Activated CD8-positive, alpha-beta memory T cell treated with anti-CD3 and anti-CD28 coated beads for 24 hours (primary cell): Measurements from ENCODE around the gene PSME1.
A peak's percentile ranks its signal among the peaks of the same experiment; 100 is the strongest.

ENCODE experiments used
- DNase-seq: peaks from one replicate; pipeline ENCODE4 v3.0.0-alpha.2; 2020

Gene PSME1

DNA sequence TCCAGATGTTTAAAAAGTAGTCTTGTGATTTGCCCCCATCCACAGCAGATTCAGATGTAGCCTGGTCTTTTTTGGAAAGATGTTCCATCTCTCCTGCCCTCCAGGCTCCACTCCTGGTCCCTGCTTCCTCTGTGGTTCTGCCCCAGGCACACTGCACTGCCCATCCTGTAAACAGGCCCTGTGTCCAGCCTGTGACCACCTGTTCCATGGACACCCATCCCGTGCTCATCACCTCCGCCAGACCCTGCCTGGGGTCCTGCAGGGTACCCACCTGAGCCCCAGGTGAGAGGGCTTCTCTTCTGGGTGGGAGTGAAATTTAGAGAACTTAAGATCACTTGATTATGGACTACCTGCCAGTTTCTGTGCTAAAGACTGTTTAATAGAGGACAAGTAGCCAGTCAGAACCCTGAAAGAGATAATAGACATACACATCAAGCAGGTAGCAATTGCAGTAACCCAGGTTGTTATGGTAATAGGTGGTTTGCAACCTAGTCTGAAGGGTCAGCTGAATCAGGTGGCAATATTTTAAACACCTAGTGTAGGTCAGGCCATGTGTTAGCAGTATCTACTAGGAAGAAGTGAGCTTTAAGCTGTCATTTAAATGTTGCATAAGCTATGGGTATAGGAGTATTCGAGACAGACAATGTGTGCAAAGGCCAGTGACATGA lies 13.4 kb downstream of the PSME1 start:
- DNase-seq = no peak

DNA sequence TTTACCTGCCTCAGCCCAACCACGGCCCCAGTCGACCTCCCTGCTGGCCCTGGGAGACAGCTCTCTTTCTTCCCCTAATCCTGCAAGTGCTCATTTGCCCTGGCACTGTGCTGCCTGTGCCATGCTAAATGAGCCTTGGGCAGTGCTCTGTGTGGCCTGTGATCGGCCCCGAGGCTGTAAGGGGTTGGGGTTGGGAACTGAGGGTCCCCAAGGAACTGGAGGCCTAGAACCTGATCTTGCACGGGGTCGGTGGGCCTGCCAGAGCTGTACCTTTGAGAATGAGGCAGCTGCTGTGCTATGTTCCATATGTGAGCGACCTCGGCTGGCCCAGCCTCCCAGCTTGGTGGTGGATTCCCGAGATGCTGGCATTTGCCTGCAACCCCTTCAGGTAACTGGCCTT lies 14.1 kb downstream of the PSME1 start:
- no peak for DNase-seq

DNA sequence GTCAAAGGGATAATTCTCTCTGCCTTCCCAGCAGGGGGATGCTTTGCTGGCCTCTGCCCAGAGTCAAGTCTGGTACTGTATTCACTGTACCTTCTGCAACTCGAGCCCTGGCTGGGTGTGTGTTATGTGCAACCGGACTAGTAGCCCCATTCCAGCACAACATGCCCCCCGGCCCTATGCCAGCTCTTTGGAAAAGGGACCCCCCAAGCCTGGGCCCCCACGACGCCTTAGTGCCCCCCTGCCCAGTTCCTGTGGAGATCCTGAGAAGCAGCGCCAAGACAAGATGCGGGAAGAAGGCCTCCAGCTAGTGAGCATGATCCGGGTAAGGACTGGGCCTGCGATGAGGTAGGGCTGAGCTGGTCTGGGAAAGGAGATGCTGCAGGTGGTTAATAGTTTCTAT lies 14.6 kb downstream of the PSME1 start:
- no peak for DNase-seq

DNA sequence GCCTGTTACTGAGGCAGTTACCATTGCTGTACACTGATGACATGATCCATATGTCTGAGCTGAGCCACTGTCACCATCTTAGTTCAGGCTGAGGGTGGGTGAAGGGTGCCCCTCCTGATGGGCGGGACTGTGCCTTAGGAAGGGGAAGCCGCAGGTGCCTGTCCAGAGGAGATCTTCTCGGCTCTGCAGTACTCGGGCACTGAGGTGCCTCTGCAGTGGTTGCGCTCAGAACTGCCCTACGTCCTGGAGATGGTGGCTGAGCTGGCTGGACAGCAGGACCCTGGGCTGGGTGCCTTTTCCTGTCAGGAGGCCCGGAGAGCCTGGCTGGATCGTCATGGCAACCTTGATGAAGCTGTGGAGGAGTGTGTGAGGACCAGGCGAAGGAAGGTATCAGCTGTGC lies 15.0 kb downstream of the PSME1 start:
- DNase-seq = no peak

DNA sequence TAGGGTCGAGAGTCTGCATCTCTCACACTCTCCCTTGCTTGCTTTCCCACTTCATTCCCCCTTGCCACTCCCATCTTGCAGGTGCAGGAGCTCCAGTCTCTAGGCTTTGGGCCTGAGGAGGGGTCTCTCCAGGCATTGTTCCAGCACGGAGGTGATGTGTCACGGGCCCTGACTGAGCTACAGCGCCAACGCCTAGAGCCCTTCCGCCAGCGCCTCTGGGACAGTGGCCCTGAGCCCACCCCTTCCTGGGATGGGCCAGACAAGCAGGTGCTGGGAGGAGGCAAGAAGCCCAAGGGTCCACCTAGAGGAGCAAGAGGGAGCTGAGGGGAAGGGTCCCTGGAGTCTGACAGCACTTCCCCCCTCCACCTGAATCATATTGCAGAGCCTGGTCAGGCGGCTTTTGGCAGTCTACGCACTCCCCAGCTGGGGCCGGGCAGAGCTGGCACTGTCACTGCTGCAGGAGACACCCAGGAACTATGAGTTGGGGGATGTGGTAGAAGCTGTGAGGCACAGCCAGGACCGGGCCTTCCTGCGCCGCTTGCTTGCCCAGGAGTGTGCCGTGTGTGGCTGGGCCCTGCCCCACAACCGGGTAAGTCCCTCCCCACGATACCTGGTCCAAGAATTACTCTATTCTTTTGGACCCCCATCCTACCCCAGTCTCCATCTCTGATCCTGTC lies 15.5 kb downstream of the PSME1 start:
- no peak for DNase-seq

DNA sequence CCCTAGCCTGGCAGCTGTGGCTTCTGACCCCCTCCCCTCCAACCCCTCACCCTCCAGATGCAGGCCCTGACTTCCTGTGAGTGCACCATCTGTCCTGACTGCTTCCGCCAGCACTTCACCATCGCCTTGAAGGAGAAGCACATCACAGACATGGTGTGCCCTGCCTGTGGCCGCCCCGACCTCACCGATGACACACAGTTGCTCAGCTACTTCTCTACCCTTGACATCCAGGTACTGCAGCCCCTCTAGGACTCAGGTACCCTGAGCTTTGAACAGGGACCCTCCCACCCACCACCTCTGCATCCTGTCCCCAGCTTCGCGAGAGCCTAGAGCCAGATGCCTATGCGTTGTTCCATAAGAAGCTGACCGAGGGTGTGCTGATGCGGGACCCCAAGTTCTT lies 19.1 kb downstream of the PSME1 start:
- no peak for DNase-seq

DNA sequence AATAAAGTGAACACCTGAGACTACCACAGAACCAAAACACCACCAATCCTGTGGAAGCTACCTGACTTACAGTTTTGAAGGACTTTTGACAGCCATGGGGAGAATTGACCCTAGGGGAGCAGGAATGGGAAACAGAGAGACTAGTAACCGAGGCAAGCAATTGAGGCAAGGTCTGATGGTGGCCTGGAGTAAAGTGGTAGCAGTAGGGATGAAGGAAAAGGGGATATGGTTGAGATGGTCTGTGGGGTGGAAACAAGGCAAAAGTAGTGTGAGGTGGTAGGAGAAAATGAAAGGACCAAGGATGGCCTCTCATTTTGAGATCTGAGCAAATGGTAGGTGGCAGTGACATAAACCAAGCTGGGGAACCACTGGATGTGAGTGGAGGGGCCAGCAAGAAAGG lies 20.8 kb downstream of the PSME1 start:
- no peak for DNase-seq

DNA sequence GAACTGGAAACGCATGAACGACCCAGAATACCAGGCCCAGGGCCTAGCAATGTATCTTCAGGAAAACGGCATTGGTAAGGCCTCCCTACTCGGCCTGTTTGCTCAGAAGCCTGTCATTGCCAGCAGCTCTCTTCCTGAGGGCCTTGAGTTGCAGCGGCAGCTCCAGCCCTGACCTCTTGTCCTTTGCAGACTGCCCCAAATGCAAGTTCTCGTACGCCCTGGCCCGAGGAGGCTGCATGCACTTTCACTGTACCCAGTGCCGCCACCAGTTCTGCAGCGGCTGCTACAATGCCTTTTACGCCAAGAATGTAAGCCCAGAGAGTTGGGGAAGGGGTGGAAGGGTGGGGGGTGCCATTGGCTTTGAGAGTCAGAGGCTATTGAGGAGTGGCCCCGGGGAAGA lies 21.3 kb downstream of the PSME1 start:
- DNase-seq = no peak

DNA sequence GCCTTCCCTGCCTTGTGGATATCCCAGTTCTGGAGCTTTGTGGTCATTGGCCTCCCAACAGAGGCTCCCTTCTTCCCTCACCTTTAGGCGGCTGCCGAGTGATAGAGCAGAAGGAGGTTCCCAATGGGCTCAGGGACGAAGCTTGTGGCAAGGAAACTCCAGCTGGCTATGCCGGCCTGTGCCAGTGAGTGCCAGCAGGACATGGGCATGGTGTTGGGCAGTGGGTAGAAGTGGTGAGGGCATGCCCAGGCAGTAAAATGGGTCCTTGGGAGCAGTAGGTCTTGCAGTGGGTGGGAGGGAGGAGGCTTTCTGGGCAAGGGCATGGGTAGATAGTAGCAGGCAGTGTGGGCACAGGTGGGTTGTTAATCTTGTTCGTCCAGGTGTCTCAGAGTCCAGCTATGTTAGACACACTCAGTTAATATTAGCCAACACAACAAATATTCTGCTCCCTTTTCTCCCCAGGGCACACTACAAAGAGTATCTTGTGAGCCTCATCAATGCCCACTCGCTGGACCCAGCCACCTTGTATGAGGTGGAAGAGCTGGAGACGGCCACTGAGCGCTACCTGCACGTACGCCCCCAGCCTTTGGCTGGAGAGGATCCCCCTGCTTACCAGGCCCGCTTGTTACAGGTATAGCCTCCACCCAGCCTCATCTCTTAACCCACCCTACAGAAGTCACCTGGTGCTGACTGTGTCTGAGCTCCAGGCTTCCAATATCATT lies 23.9 kb downstream of the PSME1 start:
- DNase-seq = no peak

DNA sequence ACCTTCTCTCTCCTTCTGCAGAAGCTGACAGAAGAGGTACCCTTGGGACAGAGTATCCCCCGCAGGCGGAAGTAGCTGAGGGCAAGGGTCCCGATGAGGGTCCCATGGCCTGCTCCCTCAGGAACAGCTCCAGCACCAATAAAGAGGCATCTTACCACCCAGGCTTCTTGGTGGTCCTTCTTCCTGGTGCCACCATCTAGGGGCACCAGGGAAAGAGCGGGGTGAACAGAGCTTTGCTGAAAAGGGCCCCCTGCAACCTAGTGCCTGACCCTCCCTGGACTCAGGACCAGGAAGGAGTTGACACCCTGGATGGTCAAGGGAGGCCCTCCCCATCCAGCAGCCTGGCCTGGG lies 24.5 kb downstream of the PSME1 start:
- no peak for DNase-seq

DNA sequence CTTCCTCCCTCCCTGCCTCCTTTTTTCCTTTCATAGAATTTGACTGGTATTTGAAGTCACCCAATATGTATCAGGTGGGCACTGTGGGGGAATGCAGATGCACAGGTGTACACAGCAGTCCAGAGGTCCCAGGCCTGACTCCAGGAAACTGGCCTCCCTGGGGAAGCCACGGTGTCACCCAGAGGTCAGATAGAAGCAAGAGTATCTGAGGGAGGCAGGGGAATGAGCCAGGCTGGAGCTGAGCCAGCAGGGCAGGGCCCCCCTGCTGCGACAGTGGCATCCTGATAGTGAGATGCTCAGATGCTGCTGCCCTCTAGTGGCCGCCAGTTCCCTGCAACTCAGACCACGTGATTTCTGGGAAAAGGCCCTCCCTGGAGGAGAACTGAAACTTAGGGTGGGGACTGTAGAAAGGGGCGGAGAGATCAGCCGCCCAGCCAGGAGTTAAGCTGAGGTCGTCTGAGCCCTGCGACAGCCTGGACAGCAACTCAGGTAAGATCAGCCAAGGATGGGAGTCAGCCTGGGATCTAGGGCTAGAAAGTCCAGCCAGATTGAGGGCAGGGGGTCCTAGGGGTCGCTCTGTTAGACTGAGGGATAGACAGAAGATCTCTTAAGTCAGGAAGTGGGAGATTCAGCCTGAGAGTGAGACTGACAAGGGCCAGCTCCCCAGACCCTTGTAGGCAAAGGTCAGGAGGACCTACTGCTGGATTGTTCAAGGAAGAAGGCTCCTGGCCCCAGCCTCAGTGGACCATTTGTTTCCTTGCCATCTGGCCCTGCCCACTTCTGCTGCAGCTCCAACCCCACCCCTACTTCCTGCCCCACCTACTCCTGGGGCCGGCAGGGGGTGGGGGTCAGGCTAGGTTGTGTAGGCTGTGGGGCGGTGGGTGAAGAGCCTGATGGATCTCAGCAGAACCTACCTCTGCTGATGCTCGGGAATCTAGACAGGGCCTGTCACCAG lies 25.1 kb downstream of the PSME1 start, which contains the start of gene IRF9:
IRF9 (plus strand) TSS at position 416 of the 955 bp plus-strand sequence. CDS start 880 bp downstream, outside the sequence.
- peak; percentile 100 for DNase-seq

DNA sequence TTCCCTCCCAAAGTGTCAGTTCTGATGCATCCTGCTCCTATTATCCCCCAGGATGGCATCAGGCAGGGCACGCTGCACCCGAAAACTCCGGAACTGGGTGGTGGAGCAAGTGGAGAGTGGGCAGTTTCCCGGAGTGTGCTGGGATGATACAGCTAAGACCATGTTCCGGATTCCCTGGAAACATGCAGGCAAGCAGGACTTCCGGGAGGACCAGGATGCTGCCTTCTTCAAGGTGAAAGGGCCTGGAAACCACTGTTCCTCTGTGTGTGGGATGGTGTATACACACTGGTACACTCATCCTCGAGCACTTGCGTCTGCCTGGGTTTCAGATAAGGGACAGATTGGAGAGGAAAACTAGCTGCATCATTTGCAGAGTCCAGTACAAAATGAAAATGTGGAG lies 26.1 kb downstream of the PSME1 start:
- DNase-seq = no peak

DNA sequence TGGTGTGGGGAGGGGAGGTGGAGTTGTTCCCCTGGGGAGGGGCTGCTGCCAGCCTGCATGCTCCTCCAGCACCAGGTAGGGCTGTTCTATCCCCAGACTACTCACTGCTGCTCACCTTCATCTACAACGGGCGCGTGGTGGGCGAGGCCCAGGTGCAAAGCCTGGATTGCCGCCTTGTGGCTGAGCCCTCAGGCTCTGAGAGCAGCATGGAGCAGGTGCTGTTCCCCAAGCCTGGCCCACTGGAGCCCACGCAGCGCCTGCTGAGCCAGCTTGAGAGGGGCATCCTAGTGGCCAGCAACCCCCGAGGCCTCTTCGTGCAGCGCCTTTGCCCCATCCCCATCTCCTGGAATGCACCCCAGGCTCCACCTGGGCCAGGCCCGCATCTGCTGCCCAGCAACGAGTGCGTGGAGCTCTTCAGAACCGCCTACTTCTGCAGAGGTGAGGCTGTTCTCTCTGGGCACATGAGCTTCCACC lies 28.6 kb downstream of the PSME1 start:
- DNase-seq = no peak

DNA sequence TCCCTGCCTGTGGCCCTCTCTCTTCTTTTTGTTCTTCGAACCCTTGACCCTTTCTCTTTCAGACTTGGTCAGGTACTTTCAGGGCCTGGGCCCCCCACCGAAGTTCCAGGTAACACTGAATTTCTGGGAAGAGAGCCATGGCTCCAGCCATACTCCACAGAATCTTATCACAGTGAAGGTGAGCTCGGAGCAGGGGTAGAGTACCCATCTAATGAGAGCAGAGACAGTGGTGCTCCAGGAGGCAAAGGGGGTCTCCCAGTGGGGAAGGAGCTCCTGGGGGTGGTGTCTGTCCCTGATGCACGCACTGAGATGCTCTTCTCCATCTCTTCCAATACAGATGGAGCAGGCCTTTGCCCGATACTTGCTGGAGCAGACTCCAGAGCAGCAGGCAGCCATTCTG lies 29.8 kb downstream of the PSME1 start:
- no peak for DNase-seq

DNA sequence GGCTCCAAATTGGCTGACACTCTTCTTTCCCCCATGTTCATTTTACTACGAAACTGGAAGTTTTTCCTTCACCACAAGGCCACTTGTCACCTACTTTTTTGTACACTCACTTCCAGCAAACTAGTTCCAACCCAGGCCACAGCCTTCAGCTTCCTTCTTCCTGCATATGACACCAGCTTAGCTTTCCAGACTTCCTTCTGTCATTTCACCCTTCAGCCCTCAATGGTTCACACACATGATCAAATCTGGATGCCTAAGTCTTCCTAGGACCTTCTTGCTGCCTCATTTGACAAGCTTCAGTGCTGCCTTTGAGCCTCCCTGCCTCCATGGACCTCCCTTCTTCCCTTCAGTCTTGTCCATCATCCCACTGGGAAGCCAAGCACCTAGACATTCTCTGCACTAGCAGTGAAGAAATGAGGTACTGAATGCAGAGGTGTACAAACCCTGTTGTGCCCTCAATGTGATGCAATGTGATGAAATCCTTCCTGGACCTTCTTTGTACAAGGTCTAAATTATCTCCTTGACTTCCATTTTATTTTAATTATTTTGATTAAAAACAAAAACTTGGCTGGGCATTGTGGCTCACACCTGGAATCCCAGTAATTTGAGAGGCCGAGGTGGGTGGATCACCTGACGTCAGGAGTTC lies 31.6 kb downstream of the PSME1 start:
- no peak for DNase-seq

DNA sequence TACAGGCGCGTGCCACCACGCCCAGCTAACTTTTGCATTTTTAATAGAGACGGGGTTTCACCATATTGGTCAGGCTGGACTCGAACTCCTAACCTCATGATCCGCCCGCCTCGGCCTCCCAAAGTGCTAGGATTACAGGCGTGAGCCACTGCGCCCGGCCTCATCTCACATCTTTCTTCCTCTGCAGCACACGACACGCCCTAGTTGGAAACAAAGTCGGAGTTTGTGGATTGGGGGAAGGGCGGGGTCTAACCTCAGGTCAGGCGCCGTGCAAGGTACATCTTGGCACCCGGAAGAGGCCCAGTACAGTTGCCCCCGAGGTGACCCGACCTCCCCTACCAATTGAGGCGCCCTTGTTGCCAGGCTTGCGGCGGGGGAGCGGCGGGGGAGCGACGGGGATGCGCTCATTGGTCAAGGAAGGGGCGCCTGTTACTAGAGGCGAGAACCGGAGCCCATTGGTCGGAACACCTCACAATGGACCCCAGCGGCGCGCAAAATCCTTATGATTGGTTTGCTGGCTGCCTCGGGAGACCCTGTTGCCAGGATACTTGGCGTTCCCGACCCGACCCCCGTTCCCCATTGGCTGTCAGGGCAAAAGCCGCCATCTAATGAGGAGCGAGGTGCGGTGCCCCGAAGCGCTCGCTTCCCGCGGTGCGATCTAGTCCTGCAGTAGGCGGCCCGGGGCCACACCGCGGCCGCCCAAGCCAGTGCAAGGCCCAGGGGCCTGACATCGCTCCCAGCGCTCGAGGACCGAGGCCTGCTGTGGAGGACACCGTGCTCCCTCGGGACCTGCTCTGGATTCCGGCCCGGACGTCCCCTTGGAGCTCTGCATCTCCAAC lies 35.6 kb downstream of the PSME1 start, which contains the start of gene REC8:
REC8 (plus strand) TSS at position 659 of the 839 bp plus-strand sequence. CDS start 473 bp downstream, outside the sequence.
- DNase-seq = peak; percentile 87

DNA sequence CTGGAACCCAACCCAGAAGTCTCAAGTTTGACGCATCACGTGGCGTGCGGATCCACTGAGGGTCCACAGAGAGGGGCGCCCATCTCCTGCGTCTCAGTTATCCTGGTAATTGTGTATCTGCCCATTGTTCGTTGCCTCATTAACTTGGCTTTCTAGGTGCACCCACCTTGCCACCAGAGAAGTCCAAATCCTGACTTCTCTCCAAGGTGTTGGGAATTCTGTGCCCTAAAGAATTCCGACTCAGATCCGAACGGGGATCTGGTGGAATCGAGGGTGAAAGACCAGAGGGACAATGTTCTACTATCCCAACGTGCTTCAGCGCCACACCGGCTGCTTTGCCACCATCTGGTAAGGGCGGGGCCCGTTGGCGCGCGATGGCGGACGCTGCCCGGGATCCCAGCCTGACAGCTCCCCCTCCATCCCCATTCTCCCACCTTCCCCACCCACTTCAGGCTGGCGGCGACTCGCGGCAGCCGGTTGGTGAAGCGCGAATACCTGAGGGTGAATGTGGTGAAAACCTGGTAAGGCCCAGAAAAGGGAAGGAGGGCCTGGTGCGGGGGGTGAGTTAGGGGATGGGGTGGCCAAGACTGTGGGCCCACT lies 36.4 kb downstream of the PSME1 start:
- no peak for DNase-seq

DNA sequence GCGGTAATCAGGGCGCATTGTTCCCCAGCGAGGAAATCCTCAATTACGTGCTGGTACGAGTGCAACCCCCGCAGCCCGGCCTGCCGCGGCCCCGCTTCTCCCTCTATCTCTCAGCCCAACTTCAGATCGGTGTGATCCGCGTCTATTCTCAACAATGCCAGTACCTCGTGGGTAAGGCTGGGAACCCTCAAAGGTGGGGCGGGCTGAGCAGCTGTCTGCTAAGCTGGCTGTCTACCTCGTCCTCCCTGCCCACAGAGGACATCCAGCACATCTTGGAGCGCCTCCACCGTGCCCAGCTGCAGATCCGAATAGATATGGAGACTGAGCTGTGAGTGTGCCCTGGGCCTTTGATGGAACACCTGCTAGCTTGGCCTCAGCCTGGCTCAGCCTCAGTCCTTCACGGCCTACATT lies 36.9 kb downstream of the PSME1 start:
- DNase-seq = no peak

DNA sequence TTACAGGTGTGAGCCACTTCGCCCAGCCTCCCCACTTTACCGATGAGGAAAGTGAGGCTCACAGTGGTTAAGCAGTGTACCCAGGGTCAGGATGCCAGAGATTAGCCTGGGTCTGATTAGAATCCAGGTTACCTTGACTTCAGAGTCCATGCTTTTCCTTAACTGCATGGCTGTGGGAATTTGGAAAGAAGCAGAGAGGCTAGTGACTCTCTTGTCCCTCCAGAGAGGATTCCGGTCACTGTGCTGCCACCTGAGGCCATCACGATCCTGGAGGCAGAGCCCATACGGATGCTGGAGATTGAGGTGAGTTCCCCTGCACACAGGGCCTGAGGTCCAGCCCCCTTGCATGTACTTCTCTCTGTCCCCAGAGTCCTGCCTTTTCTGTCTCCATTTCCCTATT lies 40.6 kb downstream of the PSME1 start:
- DNase-seq = no peak

DNA sequence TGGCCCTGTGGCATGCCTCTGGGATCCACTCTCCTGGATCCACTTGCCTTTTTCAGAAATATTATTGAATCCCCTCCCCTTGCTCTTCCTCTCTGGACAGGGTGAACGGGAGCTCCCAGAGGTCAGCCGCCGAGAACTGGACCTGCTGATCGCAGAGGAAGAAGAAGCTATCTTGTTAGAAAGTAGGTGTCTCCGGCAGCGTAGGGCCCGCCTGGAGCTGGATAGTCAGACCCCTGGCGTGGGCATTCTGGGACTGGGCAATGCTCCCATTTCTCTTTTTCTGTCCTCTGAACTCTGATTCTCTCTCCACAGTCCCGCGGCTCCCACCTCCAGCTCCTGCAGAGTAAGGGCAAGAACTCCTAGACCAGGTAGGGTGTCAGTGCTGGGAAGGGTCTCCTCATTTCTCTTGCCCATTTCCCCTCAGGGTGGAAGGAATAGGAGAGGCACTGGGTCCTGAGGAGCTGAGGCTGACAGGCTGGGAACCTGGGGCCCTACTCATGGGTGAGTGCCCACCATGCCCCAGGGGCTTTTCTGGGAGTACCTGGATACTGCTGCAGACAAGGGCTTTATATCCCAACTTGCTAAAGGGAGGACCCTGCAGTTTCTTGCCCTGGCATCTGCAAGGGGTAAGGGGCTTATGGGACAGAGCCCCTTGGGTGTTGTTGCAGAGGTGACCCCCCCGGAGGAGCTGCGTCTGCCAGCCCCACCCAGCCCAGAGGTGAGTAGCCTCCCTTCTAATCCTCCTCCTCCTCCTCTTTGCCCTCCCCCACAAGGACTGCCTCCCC lies 41.2 kb downstream of the PSME1 start:
- DNase-seq = no peak
